GM23338 (cell line): ENCODE measurements around the gene RAB27B. TPM values are rescaled to one million over a fixed set of nuclear protein-coding genes. Genes with fewer than 3 reads are reported as not detected.

Experiments
- ATAC-seq: fragments of 200-7000 bp; cut with Tn5 transposase; 3 replicates; pipeline ENCODE4 v1.9.1; 2020
- DNase-seq: peaks from one replicate; pipeline ENCODE4 v3.0.0-alpha.2; 2015; ENCODE audit warnings: low spot score
- H2AFZ ChIP-seq: fragments of 200-600 bp; sonication (generic); 2 replicates; pipeline ENCODE4 v1.8.0; 2016; ENCODE audit warnings: antibody characterized with exemption, mild to moderate bottlenecking, moderate library complexity
- H3F3A ChIP-seq: fragments of 200-600 bp; sonication (generic); replicated peaks from 2 replicates; pipeline ENCODE4 v1.8.0; 2017; ENCODE audit warnings: antibody characterized with exemption, mixed run types, low read depth
- H3K27ac ChIP-seq: fragments of 200-600 bp; sonication (generic); 2 replicates; pipeline ENCODE4 v1.6.1; 2016; ENCODE audit warnings: low read depth
- H3K27me3 ChIP-seq: fragments of 200-600 bp; sonication (generic); 2 replicates; pipeline ENCODE4 v1.8.0; 2016; ENCODE audit warnings: mild to moderate bottlenecking, mixed run types, moderate library complexity; ENCODE audit not compliant: insufficient read depth
- H3K36me3 ChIP-seq: fragments of 200-600 bp; sonication (generic); 2 replicates; pipeline ENCODE4 v1.8.0; 2016; ENCODE audit warnings: mild to moderate bottlenecking; ENCODE audit not compliant: insufficient read depth
- H3K4me1 ChIP-seq: fragments of 200-600 bp; sonication (generic); 2 replicates; pipeline ENCODE4 v1.8.0; 2016; ENCODE audit warnings: mild to moderate bottlenecking, moderate library complexity; ENCODE audit not compliant: insufficient read depth
- H3K4me2 ChIP-seq: fragments of 200-600 bp; sonication (generic); 2 replicates; pipeline ENCODE4 v1.7.1; 2017; ENCODE audit warnings: mixed run types
- H3K4me3 ChIP-seq: fragments of 200-600 bp; sonication (generic); 2 replicates; pipeline ENCODE4 v1.6.1; 2016; ENCODE audit warnings: mixed run types
- H3K79me2 ChIP-seq: fragments of 200-600 bp; sonication (generic); replicated peaks from 2 replicates; pipeline ENCODE4 v1.8.0; 2017; ENCODE audit warnings: mild to moderate bottlenecking; ENCODE audit not compliant: insufficient read depth
- H3K9me2 ChIP-seq: fragments of 200-600 bp; sonication (generic); 2 replicates; pipeline ENCODE4 v1.8.0; 2017; ENCODE audit not compliant: insufficient read depth
- H4K20me1 ChIP-seq: fragments of 200-600 bp; sonication (generic); replicated peaks from 2 replicates; pipeline ENCODE4 v1.8.0; 2017; ENCODE audit warnings: mild to moderate bottlenecking; ENCODE audit not compliant: insufficient read depth
- H3K27ac Mint-ChIP-seq: 2 replicates; pipeline ENCODE4 v1.8.0; 2020; ENCODE audit warnings: inconsistent platforms, mild to moderate bottlenecking, moderate library complexity, mixed read lengths
- H3K27me3 Mint-ChIP-seq: 3 replicates; pipeline ENCODE4 v1.8.0; 2022; ENCODE audit warnings: low read depth, mild to moderate bottlenecking, moderate library complexity, mixed read lengths, inconsistent platforms; ENCODE audit not compliant: insufficient read depth, poor library complexity
- H3K36me3 Mint-ChIP-seq: 3 replicates; pipeline ENCODE4 v1.8.0; 2021; ENCODE audit warnings: low read depth, mild to moderate bottlenecking, inconsistent platforms, moderate library complexity, mixed read lengths
- H3K4me1 Mint-ChIP-seq: 3 replicates; pipeline ENCODE4 v1.8.0; 2020; ENCODE audit warnings: mild to moderate bottlenecking, inconsistent platforms, mixed read lengths
- H3K4me3 Mint-ChIP-seq: 3 replicates; pipeline ENCODE4 v1.8.0; 2021; ENCODE audit warnings: moderate library complexity, mild to moderate bottlenecking, inconsistent platforms, mixed read lengths
- H3K9me3 Mint-ChIP-seq: 3 replicates; pipeline ENCODE4 v1.8.0; 2020; ENCODE audit warnings: moderate library complexity, mild to moderate bottlenecking, inconsistent platforms, mixed read lengths
- CREB1 ChIP-seq: fragments of 250-450 bp; sonication (Bioruptor Pico); IDR thresholded peaks from 2 replicates; pipeline ENCODE4 v1.5.0; 2020; ENCODE audit warnings: low read depth, mild to moderate bottlenecking, moderate library complexity
- CTCF ChIP-seq, 2 experiments: fragments of 200-600 bp in 1 of 2; sonication (generic) in 1 of 2; conservative IDR thresholded peaks; 2 replicates each; pipeline versions ENCODE4 v1.5.1 to v1.6.1; 2016 to 2017; ENCODE audit warnings: antibody characterized with exemption in 2 of 2, low read depth in 2 of 2, mild to moderate bottlenecking in 2 of 2, moderate library complexity in 1 of 2
- ETS1 ChIP-seq: IDR thresholded peaks from 2 replicates; pipeline ENCODE4 v1.6.1; 2016; ENCODE audit warnings: antibody characterized with exemption
- EZH2phosphoT487 ChIP-seq: fragments of 200-600 bp; sonication (generic); IDR thresholded peaks from one replicate; pipeline ENCODE4 v1.8.1; 2018; ENCODE audit warnings: antibody characterized with exemption; ENCODE audit not compliant: unreplicated experiment
- JUNB ChIP-seq: IDR thresholded peaks from one replicate; pipeline ENCODE4 v1.6.1; 2016; ENCODE audit warnings: antibody characterized with exemption; ENCODE audit not compliant: unreplicated experiment
- NANOG ChIP-seq: IDR thresholded peaks from 2 replicates; pipeline ENCODE4 v1.6.1; 2016; ENCODE audit warnings: antibody characterized with exemption, borderline replicate concordance
- POLR2AphosphoS5 ChIP-seq: IDR thresholded peaks from 2 replicates; pipeline ENCODE4 v1.6.1; 2016; ENCODE audit warnings: antibody characterized with exemption, low read depth
- STAT1 ChIP-seq: IDR thresholded peaks from one replicate; pipeline ENCODE4 v1.6.1; 2016; ENCODE audit warnings: antibody characterized with exemption; ENCODE audit not compliant: unreplicated experiment
- ZNF114 ChIP-seq: fragments of 250-450 bp; sonication (Bioruptor Pico); IDR thresholded peaks from 2 replicates; pipeline ENCODE4 v1.5.0; 2020; ENCODE audit warnings: mild to moderate bottlenecking, moderate library complexity
- ZNF331 ChIP-seq: fragments of 250-450 bp; sonication (Bioruptor Pico); IDR thresholded peaks from 2 replicates; pipeline ENCODE4 v1.5.0; 2020; ENCODE audit warnings: low read depth, mild to moderate bottlenecking, moderate library complexity
- ZNF462 ChIP-seq: fragments of 250-450 bp; sonication (Bioruptor Pico); IDR thresholded peaks from 2 replicates; pipeline ENCODE4 v1.5.0; 2020; ENCODE audit warnings: mild to moderate bottlenecking, moderate library complexity
- polyA plus RNA-seq: library from polyadenylated mRNA; unstranded; fragments of >200 nt; fragmentation: Nextera tagmentation; extraction: Ambion mirVana; gene quantifications from 2 replicates; pipeline ENCODE4 v1.2.1, GENCODE V29; 2016
- total RNA-seq: library from RNA; depleted of rRNA; stranded (reverse); fragments of >200 nt; shearing (Covaris generic); gene quantifications from 2 replicates; pipeline ENCODE4 v1.2.3, GENCODE V29; 2014

Gene RAB27B
- total and polyA plus RNA-seq, 2 experiments from 2014 or later = 0.13 to 0.56 TPM

- no peaks in the 10 kb centered on the region for H3K9me3 Mint-ChIP-seq
- ATAC-seq = no peak
- Histone ChIP-seq H4K20me1 (no peaks in the 10 kb centered on the region), H3K27me3 (no peaks in the 10 kb centered on the region), H3K36me3 (no peaks in the 10 kb centered on the region), H3K4me2 (no peak overlapping the region), H3F3A (no peaks in the 10 kb centered on the region), H3K27ac (no peak overlapping the region), H3K4me1 (no peaks in the 10 kb centered on the region), H3K4me3 (no peak overlapping the region), H2AFZ (no peak overlapping the region), H3K79me2 (no peaks in the 10 kb centered on the region), H3K9me2 (no peaks in the 10 kb centered on the region)
- TF ChIP-seq CTCF (conservative IDR thresholded peaks at IDR 0.05; ENCODE audit: low read depth in 2 of 2) = no peak
- no peak for TF ChIP-seq POLR2AphosphoS5
- no peak for TF ChIP-seq ZNF331 (CRISPR knock-in tag)
- TF ChIP-seq EZH2phosphoT487 = no peak
- no peak for TF ChIP-seq STAT1
- H3K4me3 Mint-ChIP-seq = no peak overlapping the region
- no peak overlapping the region for H3K27ac Mint-ChIP-seq
- no peaks in the 10 kb centered on the region for H3K27me3 Mint-ChIP-seq
- no peaks in the 10 kb centered on the region for H3K36me3 Mint-ChIP-seq
- no peak for DNase-seq
- H3K4me1 Mint-ChIP-seq = peaks cover 5% of the 10 kb centered on the region; the same call in 2 of the 3 replicates
These were observed 15.0 kb downstream of the RAB27B start for GRCh38 chr18:54843314-54843713.

- Mint-ChIP-seq H3K4me1 (peaks cover 5% of the 10 kb centered on the region; the same call in 2 of the 3 replicates), H3K4me3 (no peak overlapping the region), H3K9me3 (no peaks in the 10 kb centered on the region), H3K36me3 (no peaks in the 10 kb centered on the region), H3K27ac (no peak overlapping the region), H3K27me3 (no peaks in the 10 kb centered on the region)
- Histone ChIP-seq H3K9me2 (no peaks in the 10 kb centered on the region), H3K4me1 (no peaks in the 10 kb centered on the region), H3K4me3 (no peak overlapping the region), H3F3A (no peaks in the 10 kb centered on the region), H3K4me2 (no peak overlapping the region), H3K27me3 (no peaks in the 10 kb centered on the region), H3K27ac (no peak overlapping the region), H3K36me3 (no peaks in the 10 kb centered on the region), H2AFZ (no peak overlapping the region), H3K79me2 (no peaks in the 10 kb centered on the region), H4K20me1 (no peaks in the 10 kb centered on the region)
- ATAC-seq (no peak), DNase-seq (no peak)
- TF ChIP-seq POLR2AphosphoS5 (no peak), STAT1 (no peak), JUNB (no peak), CREB1 (CRISPR knock-in tag) (no peak), ZNF462 (CRISPR knock-in tag) (no peak), CTCF (conservative IDR thresholded peaks at IDR 0.05; ENCODE audit: low read depth in 2 of 2) (no peak), NANOG (no peak), ZNF331 (CRISPR knock-in tag) (no peak), ZNF114 (CRISPR knock-in tag) (no peak), ETS1 (no peak)
These were observed 17.5 kb downstream of the RAB27B start for GRCh38 chr18:54845787-54846186.
